ENCODE data around the gene ZNF490.
"Not testable (repeated sequence)": the region's sequence is repeated elsewhere in the genome, so short reads cannot be mapped to it uniquely, and the experiment has no call there.

The ZNF490 gene

DNA sequence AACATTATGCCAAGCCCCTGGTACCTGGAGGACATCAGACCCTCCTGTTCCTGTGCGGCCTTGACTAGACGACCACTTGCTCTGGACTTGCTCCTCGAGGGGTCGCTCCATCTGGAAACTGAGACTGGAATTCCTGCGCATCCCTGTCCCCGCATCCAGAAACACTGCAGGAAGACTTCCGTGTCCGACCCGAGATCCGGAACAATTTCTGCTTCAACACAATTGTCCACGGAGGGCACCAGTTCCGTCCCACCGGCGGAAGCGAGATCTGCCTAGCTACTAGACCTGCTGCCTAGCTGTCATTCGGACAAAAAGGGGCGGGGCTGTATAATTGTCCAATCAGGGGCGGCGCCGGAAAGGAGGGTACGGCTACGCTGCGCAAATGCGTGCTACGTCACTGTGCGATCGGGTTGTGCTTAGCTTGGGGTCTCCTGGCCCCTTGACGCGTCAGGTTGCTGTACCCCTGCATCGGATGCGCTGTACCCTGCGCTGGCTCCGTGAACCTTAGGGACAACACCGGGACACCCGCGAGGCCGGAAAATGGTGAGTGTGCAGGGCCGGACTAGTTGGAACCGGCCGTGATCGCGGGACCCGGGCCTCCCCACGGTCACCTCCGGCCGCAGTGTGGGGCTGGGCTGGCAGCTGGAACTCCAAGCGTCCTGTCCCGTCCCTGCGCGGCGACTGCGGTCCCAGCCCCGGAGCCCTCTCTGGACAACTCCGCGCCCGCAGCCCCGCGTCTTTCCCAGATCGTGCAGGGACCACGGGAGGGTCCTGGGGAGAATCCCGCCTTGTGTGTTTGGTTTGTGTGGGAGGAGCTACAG is at the start of gene ZNF490, which contains the start of gene ZNF791:
Gene ZNF490, minus strand, starts transcription at position 274 of the 821 bp plus-strand sequence. Its CDS starts 133 bp downstream, at position 141.
Gene ZNF791, plus strand, starts transcription at position 381 of the 821 bp plus-strand sequence. Its CDS starts 160 bp downstream, at position 541.
- DNase-seq (ENCODE audit: low spot score): peak; percentile 97

DNA sequence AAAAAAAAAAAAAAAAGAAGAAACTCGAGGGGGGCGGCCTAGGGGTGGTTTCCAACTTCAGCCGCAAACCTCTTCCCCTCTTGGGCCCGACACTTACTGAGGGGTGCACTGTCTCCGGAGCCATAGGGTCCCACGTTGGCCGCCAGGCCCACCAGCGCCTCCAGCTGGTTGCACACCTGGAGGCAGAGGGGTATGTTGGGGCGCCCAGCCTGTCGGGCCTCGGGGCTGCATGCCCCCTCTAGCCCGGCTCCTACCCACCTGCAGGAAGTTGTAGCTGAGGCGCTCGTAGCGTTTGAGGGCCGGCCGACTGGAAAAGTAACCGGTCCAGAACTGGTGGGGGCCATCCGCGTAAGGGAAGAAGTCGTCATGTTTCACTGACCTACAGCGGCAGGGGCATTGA is 47.4 kb upstream of the ZNF490 start:
- DNase-seq (ENCODE audit: low spot score): no peak

DNA sequence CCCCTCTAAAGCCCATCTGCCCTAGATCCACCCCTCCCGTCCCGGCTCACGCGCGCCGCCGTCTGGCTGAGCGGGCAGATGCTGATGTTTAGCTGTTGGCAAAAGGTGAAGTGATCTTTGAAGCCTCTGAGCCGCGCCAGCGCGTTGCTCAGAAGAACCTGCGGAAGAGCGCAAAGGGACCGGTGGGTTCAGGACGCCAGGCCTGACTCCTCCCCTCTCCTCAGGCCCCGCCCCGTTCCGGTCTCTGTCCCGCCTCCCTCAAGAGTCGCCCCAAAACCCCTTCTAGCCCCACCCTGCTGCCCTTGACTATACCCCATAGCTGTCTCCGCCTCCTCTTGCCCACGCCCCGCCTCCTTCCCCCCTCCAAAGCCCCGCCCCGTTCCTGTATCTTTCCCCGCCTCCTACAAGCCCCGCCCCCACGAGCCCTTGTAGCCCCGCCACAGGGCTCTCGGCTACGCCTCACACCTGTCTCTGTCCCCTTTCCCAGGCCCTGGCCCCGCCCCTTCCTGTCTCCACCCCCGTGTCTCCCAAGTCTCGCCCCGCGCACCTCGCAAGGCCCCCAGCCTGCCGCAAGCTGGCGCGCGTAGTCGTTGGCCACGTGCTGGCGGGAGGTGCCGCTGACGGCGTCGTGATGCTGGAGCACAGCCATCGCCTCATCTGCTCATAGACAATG is 46.4 kb upstream of the ZNF490 start:
- no peak for DNase-seq (ENCODE audit: low spot score)

DNA sequence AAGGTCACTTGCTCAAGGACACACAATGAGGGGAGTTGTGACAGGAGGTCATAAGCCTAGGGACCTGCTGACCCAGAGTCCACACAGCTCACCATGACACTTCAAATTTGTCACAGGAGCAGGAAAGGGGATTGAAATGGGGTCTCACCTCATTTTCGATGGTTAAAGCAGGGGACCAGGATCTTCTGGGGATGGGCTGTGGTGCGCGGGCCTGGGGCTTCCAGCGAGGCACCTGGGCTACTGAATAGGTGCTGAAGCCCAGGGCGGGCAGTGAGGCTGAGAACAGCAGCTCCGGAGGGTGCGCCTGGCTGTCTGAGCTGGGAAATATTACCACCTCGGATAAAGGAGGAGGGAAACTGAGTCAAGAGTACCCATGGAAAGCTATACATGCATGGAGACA is 44.9 kb upstream of the ZNF490 start:
- DNase-seq (ENCODE audit: low spot score): no peak

DNA sequence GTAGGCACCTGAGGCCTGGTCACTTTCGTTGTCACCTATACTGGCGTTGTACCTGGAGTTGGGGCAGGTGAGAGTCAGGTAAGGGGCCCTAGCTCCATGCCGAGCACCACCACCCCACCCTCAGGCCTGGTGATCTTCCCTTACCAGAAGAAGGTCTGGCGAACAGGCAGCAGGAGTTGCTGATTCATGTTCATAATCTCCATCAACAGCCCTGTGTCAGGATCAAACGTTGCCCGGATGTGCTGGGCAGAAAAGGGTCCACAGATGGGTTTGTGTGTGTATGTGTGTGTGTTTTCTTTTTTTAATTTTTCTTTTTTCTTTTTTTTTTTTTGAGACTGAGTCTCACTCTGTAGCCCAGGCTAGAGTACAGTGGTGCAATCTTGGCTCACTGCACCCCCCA is 41.6 kb upstream of the ZNF490 start:
- no peak for DNase-seq (ENCODE audit: low spot score)

DNA sequence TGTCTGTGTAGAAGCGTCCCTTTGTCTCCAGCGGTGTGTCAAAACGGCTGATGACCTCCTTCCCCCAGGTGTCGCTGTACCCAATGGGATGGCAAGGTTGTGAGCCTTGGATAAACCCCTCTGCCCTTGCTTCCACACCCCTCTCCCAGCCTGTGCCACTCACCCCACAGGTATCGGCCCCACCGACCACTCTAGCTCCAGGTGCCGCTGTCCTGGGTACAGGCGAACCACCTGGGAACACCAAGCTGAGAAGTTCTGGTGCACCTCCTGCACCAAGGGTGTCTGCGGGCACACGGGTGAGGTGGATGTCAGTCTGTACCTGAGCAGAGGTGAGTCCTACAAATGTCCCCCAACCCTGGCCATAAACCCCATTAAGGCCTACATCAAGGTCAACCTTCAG is 39.3 kb upstream of the ZNF490 start:
- no peak for DNase-seq (ENCODE audit: low spot score)

DNA sequence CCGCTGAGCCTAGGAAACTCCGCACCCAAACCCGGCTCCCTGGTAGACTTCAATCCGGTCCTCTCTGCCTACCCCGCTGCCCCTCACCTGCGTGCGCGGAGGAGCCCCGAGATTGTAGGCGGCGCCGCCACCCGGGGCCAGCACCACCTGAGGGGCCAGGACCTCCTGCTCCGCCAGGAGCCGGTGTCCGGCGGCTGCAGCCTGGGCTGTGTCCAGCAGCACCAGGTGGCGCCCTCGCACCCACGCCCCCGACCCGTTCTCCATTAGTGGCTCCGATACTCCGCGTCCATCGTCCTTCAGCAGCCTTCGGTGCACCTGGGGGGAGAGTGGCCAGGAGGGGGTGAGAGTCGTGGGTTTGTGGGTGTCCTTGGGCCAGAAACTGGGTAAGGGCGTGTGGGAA is 37.5 kb upstream of the ZNF490 start:
- DNase-seq (ENCODE audit: low spot score): no peak

DNA sequence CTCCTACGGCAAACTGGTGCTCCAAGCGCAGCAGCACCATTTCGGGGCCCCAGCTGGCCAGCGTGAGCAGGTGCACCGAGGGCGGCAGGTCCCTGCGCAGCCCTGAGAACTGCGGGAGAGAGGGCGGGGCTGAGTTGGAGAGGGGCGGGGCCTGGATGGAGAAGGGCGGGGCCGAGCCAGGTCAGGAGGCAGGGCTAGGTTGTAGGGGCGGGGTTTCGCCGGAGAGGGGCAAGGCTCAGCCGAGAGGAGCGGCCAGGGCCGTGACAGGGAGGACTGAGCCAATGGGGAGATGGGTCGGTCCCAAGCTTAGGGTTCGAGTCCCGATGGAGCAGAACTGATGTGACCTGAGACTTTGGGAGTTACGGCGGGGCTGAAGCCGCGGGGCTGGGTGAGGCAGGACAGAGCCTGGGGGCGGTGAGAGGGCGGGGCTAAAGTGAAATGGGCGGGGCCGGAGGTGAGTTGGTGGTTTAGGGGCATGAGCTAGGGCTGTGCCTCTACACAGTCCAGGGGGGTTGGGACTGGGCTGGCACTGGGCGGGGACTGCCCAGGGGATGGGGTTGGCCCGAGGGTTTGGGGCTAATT is 37.0 kb upstream of the ZNF490 start:
- DNase-seq (ENCODE audit: low spot score): peak; percentile 52

DNA sequence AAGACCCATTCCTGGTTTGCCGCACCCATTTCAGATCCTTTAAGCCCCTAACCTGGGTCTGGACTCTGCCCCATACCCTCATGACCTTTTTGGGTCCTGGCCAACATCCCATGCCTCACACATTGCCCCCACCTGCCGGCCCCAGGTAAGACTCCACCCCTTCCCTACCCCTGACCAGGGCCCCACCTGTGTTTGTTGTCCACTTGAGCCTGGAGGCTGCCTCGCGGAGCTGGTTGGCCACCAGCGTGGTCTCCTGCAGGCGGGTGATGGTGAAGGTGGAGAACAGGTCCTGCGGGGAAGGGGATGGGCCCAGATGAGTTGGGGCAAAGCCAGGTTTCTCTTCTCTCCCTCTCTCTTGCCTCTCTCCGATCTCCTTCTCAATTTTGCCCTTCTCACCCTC is 36.4 kb upstream of the ZNF490 start:
- no peak for DNase-seq (ENCODE audit: low spot score)

DNA sequence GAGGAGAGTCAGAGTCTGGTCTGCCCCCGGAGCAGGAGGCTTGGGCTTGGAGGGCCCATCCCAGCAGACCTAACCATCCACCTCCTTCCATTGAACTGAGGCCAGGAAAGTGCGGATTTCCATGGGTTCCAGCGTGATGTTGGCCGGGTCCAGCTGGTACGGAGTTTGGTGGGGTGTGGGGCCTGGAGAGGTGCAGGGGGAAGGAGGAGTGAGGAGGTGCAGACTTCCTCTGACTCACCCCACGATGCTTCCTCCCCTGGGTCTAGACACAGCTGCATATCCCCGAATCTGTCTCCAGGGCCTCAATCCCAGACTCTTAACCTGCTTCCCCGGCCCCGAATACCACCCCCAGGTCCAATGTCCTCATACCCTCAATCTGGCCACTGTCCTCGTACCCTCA is 35.9 kb upstream of the ZNF490 start:
- no peak for DNase-seq (ENCODE audit: low spot score)

DNA sequence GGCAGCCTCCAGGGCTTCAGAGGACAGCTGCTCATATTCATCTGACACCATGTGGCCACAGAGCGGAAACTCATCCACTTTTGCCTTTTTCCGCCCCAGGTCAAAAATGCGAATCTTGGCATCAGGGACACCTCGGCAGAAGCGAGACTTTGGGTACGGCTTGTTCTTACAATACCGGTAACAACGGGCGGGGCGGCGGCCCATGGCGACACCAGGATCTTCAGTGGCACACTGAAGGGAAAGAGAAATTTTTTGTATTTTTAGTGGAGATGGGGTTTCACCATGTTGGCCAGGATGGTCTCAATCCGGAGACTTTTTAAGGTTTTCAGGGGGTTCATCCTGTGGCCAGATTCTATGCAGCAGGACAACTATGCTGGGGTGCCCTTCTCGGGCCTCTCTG is 33.1 kb upstream of the ZNF490 start:
- not testable (repeated sequence) for DNase-seq (ENCODE audit: low spot score)

DNA sequence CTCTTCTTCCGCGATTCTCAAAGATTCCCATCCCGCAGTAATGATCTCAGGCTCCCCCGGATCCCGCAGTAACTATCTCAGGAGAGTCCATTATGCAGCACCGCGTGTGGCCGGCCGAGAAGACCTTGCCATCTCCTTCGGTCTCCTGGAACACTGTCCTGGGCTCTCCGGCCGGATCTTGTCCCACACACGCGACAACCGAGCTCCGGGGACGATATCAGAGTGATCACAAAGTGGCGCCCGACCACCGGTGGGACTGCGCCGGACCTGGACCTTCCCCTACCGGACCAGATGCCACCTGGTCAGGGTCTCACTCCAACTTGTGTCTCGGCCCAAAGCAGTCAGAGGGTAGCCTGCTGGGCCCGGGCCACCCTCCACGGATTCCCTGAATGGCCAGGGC is 31.9 kb upstream of the ZNF490 start:
- no peak for DNase-seq (ENCODE audit: low spot score)

DNA sequence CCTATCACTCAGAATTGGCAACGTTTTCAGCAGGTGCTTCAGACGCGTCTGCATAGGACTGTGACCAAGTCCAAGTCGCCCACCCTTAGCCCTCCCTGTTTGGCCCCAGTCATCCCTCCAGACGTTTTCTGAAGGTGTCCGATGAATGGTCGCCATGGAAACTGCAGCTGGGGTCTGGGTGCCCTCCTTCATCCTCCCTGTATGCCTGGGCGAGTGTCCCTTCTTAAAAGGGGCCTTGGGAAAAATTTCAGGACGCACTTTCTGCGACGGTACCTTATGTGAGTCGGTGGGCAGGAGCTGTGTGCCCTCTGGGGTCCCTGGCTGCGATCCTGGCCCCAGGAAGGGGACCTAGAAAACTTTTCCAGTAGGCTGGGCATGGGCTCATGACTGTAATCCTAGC is 30.8 kb upstream of the ZNF490 start:
- no peak for DNase-seq (ENCODE audit: low spot score)

DNA sequence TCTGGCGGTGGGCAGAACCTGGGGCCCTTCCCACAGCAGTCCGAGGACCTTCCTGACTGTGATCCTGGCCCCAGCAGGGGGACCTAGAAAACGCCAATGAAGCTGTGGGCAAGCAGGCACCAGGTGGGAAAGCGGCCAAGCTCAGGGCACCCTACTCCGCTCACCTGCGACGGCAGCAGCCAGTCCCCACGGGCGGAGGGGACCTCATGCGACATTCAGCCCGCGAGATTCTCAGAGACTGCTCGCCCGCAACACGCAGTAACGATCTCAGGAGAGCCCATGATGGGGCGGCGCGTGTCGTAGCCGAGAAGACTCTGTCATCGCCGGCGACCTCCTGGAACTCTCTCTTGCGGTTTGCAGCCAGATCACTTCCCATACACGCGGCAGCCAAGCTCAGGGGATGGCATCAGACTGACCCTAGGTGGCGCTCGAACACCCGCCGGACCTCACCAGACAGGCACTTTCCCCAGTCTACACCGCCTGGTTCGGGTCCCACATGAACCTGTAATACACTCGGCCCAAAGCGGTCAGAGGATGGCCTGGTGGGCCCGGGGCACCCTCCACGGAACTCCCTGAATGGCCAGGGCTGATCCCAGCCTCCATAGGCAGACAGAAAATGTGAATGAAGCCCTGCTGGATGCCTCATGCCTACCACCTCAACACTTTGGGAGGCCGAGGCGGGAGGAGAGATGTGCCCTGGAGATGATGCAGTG is 29.4 kb upstream of the ZNF490 start:
- peak; percentile 67 for DNase-seq (ENCODE audit: low spot score)

DNA sequence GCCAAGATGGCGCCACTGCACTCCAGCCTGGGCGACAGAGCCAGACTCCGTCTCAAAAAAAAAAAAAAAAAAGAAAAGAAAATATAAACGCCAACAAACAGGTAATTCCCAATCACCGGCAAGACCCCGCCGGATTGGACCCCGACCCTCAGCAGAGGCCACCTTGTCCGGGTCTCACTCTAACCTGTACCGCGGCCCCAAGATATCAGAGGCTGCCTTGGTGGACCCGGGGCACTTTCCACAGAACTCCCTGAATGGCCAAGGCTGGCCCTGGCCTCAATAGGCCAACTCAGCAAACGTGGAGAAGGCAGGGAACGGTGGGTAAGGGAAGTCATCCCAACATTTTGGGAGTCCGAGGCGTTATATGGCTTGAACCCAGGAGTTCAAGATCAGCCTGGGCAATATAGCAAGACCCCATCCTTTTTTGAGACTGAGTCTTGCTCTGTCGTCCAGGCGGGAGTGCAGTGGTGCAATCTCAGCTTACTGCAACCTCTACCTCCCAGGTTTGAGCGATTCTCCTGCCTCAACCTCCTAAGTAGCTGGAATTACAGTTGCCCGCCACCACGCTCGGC is 28.1 kb upstream of the ZNF490 start:
- DNase-seq (ENCODE audit: low spot score): no peak

DNA sequence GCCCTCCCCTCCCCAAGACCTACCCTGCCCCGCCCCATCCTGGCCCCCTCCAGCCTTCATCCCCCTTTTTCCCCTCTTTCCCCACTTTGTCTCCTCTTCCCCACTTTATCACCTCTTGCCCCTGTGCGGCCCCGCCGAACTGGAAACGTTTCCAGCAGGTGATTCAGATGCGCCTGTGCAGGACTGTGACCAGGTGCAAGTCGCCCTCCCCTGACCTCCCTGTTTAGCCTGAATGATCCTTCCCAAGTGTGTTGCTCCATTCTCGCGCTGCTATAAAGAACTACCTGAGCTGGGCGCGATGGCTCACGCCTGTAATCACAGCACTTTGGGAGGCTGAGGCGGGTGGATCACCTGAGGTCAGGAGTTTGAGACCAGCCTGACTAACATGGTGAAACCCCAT is 26.0 kb upstream of the ZNF490 start:
- no peak for DNase-seq (ENCODE audit: low spot score)

DNA sequence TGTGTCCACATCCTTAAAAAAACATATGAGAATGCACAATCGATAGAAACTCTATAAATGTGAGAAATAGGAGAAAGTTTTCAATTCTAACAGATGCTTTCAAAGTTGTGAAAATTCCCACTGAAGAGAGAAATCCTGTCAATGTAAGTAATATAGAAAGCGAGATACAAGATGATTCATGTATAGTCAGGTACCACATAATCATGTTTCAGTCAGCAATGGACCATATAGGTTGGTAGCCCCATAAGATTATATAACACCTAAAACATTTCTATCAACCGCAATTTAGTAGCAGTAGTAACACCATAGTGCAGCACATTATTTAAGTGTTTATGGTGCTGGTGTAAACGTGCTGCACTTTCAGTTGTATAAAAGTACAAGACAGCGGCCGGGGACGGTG is 18.6 kb upstream of the ZNF490 start:
- no peak for DNase-seq (ENCODE audit: low spot score)

DNA sequence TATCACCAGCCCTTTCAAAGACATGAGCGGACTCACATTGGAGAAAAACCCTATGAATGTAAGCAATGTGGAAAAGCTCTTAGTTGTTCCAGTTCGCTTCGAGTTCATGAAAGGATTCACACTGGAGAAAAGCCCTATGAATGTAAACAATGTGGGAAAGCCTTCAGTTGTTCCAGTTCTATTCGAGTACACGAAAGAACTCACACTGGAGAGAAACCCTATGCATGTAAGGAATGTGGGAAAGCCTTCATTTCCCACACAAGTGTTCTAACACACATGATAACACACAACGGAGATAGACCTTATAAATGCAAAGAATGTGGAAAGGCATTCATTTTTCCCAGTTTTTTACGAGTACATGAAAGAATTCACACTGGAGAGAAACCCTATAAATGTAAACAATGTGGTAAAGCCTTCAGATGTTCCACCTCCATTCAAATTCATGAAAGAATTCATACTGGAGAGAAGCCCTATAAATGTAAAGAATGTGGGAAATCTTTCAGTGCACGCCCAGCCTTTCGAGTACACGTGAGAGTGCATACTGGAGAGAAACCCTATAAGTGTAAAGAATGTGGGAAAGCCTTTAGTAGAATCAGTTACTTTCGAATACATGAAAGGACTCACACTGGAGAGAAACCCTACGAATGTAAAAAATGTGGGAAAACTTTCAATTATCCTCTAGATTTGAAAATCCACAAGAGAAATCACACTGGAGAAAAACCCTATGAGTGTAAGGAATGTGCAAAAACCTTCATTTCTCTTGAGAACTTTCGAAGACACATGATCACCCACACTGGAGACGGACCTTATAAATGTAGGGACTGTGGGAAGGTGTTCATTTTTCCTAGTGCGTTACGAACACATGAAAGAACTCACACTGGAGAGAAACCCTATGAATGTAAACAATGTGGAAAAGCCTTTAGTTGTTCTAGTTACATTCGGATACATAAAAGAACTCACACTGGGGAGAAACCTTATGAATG is 17.7 kb upstream of the ZNF490 start:
- no peak for DNase-seq (ENCODE audit: low spot score)

DNA sequence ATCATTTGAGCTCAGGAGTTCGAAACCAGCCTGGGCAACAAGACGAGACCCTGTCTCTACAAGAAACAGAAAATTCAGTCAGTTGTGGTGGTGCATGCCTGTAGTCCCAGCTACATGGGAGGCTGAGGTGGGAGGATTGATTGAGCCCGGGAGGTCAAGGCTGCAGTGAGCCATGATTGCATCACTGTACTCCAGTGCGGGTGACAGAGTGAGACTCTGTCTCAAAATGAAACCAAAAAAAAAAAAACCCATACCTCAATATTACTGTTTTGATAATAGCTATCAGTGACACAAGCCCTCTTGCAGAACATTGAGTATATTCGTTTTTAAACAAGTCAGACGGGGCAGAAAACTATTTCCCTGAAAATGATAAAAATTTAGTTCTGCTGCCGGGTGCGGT is 16.3 kb upstream of the ZNF490 start:
- DNase-seq (ENCODE audit: low spot score): no peak

DNA sequence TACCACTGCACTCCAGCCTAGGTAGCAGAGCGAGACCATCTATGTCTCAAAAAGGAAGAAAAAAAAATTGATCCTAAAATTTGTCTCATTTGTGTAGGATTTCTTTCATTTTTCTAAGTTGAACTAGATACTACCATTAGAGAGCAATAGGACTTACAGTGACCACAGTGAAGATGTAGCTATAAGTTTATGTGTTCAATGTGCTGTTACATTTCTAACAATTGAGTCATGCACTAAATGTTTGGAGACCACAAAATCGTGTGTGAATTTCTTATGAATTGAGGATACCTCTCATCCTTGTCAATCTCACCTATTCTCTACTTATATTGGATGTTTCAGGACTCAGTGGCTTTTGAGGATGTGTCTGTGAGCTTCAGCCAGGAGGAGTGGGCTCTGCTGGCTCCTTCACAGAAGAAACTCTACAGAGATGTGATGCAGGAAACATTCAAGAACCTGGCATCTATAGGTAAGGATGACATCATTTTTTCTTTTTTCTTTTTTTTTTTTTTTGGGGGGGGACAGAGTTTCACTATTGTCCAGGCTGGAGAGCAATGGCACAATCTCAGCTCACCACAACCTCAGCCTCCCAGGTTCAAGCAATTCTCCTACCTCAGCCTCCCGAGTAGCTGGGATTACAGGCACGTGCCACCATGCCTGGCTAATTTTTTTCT is 12.9 kb upstream of the ZNF490 start:
- no peak for DNase-seq (ENCODE audit: low spot score)

All from hematopoietic multipotent progenitor cell treated with erythropoietin and hydrocortisone succinate and interleukin-3 and kit ligand, for 15 days (in vitro differentiated cells).